ENCODE measurements around the gene MED27.

Gene MED27

GRCh38 chr9:132039284-132039683 is 40.4 kb downstream of the MED27 start:
- TF ChIP-seq TAF1 (IDR thresholded peaks at IDR 0.05; ENCODE audit: borderline replicate concordance, low read depth, low read length) (no peak), POLR2A (IDR thresholded peaks at IDR 0.05; ENCODE audit: low read depth, low read length) (no peak), POLR2AphosphoS5 (IDR thresholded peaks at IDR 0.05; ENCODE audit: low read depth, low read length) (no peak)
- FAIRE-seq (no peak), DNase-seq (ENCODE audit: insufficient read length) (no peak)

GRCh38 chr9:132037458-132037857 is 42.2 kb downstream of the MED27 start:
- FAIRE-seq, result no peak
- DNase-seq (ENCODE audit: insufficient read length), result no peak
- TF ChIP-seq POLR2A (IDR thresholded peaks at IDR 0.05; ENCODE audit: low read depth, low read length) (no peak), POLR2AphosphoS5 (IDR thresholded peaks at IDR 0.05; ENCODE audit: low read depth, low read length) (no peak), TAF1 (IDR thresholded peaks at IDR 0.05; ENCODE audit: borderline replicate concordance, low read depth, low read length) (no peak)

DNA sequence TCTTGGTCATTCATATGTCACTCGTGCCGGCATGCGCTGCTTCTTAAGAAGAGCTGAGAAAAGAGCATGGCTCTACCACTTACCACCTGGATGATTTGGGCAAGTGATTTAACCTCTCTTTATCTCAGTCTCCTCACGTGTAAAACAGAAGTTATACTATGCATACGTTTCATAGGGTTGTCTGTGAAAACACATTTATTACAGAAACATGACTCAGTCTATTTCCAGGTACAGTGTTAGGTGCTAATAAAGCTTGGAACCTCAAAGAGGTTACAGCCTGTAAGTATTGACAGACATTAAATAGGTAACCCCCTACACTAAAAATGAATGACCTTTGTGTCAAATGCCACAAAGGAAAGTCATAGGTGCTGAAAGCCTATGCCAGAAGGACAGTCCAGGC is 43.1 kb downstream of the MED27 start:
- TF ChIP-seq POLR2AphosphoS5 (IDR thresholded peaks at IDR 0.05; ENCODE audit: low read depth, low read length), result no peak
- TF ChIP-seq TAF1 (IDR thresholded peaks at IDR 0.05; ENCODE audit: borderline replicate concordance, low read depth, low read length), result no peak
- no peak for TF ChIP-seq POLR2A (IDR thresholded peaks at IDR 0.05; ENCODE audit: low read depth, low read length)
- FAIRE-seq (no peak), DNase-seq (ENCODE audit: insufficient read length) (no peak)

DNA sequence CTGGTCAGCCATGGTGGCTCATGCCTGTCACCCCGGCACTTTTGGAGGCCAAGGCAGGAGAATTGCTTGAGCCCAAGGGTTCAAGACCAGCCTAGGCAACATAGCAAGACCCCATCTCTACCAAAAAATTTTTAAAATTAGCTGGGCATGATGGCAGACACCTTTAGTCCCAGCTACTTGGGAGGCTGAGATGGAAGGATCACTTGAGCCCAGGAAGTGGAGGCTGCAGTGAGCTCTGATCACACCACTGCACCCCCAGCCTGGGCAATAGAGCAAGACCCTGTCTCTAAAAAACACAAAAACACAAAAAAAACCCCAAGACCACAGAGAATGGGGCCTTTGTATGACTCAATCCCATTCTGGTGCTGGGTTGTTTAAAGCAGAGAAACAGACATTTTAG is 44.0 kb downstream of the MED27 start:
- DNase-seq (ENCODE audit: insufficient read length), result no peak
- TF ChIP-seq POLR2AphosphoS5 (IDR thresholded peaks at IDR 0.05; ENCODE audit: low read depth, low read length), result no peak
- TF ChIP-seq POLR2A (IDR thresholded peaks at IDR 0.05; ENCODE audit: low read depth, low read length), result no peak
- TF ChIP-seq TAF1 (IDR thresholded peaks at IDR 0.05; ENCODE audit: borderline replicate concordance, low read depth, low read length), result no peak
- FAIRE-seq, result no peak

DNA sequence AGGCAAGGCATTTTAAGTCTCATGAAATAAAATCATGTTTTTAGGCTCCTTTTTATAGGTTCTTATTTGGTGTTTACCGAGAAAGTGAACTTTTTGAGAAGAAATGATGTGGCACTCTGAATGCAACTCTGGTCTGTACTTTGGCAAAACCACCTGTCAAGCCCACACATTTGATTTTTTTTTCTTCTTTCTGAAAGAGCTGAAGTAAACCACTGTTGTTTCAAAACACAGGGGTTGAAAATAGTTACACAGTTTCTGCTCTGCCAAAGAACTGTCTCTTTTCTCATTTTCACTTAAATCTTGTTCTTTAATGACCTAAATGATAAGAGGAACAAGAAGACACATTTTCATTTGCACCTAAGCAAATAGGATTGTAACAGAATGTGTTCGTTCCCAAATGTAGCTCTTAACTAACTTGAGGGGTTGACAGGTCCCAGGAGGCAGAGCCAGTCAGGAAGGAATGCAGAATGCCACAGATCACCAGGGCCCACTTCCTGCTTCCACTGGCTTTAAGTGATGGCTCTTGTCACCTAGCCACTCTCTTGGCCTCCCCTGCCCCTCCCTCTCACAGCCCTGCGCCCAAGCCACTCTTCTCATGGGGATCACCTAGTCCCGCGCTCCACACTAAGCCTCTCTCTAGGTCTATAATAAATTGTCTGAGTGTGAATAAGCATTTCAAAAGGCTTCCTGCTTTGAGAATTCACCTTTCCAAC is 47.3 kb downstream of the MED27 start:
- no peak for TF ChIP-seq TAF1 (IDR thresholded peaks at IDR 0.05; ENCODE audit: borderline replicate concordance, low read depth, low read length)
- TF ChIP-seq POLR2AphosphoS5 (IDR thresholded peaks at IDR 0.05; ENCODE audit: low read depth, low read length), result no peak
- TF ChIP-seq POLR2A (IDR thresholded peaks at IDR 0.05; ENCODE audit: low read depth, low read length), result no peak
- peak; percentile 27 for DNase-seq (ENCODE audit: insufficient read length)
- FAIRE-seq, result peak; percentile 67

DNA sequence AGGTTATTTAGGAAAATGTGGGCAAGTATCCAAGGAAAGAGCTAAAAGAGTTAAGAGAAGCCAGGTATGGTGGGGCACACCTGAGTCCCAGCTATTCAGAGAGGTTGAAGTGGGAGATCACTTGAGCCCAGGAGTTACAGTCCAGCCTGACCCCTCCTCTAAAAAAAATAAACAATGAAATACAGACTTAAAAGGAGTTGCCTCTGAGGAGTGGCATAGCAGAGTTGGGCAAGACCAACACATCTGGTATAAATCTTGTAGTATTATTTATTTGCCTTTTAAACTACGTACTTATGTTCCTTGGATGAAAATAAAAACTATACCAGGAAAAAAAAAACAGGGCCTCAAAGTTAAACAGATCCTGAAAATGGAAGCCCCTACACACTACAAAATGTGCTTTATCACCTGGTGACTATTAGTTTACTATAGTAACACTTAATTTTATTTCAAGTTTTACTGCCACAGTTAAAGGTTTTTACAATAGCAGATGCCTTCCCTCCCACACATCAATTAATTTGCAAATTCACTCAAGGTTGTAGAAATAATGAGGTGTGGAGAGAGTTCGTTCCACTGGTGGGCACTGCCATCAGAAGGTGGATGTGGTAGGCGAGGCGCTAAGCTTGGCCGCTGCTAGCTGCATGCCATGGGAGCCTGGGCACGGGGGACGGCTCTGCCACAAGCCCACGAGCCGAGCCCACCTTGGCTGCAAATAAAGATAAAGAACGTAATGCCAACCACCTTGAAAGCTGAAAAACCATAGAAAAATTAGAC is 48.0 kb downstream of the MED27 start:
- FAIRE-seq (no peak), DNase-seq (ENCODE audit: insufficient read length) (no peak)
- TF ChIP-seq TAF1 (IDR thresholded peaks at IDR 0.05; ENCODE audit: borderline replicate concordance, low read depth, low read length) (no peak), POLR2AphosphoS5 (IDR thresholded peaks at IDR 0.05; ENCODE audit: low read depth, low read length) (no peak), POLR2A (IDR thresholded peaks at IDR 0.05; ENCODE audit: low read depth, low read length) (no peak)

GRCh38 chr9:132030626-132031325 is 48.9 kb downstream of the MED27 start:
- DNase-seq (ENCODE audit: insufficient read length), result no peak
- FAIRE-seq, result no peak
- TF ChIP-seq TAF1 (IDR thresholded peaks at IDR 0.05; ENCODE audit: borderline replicate concordance, low read depth, low read length) (no peak), POLR2AphosphoS5 (IDR thresholded peaks at IDR 0.05; ENCODE audit: low read depth, low read length) (no peak), POLR2A (IDR thresholded peaks at IDR 0.05; ENCODE audit: low read depth, low read length) (no peak)

DNA sequence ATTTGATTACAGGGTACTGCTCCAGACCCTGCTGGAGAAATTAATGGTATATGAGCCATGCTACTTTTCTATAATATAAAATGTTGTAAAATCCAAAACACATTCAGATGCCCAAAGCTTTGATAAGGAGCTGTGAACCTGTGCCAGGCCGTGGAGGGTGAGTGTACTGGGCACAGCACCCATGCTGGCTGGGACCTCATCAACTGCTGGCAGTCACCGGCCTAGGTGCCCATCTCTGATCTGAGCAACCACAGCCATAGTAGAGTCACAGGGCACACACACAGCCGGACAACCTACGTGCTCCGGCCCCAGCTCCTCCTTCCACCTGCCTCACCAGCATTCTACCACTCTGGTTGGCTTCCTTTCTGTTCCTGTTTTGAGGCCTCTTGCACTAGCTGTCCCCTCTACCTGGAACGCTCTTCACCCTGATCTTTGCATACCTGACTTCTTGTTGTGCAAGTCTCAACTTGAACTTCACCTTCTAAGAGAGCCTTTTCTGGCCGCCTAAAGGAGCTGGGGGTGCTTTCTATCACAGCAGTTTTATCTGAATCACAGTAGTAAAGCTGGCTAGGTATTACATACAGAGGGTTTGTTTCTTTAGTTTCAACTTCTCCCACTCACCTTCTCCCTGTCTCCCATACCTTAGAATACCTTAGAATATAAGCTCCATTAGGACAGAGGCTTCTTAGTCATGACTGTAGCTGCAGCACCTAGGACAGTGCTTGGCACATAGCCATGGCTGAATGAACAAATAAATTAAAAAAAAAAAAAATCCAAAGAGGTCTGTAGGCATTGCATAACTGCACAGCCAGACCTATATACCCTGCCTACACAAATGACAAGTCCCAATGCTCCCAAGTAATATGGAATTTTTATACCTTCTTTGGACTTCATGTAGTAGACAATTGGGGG is 51.7 kb downstream of the MED27 start:
- DNase-seq (ENCODE audit: insufficient read length) (no peak), FAIRE-seq (no peak)
- TF ChIP-seq TAF1 (IDR thresholded peaks at IDR 0.05; ENCODE audit: borderline replicate concordance, low read depth, low read length) (no peak), POLR2AphosphoS5 (IDR thresholded peaks at IDR 0.05; ENCODE audit: low read depth, low read length) (no peak), POLR2A (IDR thresholded peaks at IDR 0.05; ENCODE audit: low read depth, low read length) (no peak)

- no peak for DNase-seq (ENCODE audit: insufficient read length)
- TF ChIP-seq POLR2A (IDR thresholded peaks at IDR 0.05; ENCODE audit: low read depth, low read length) (no peak), POLR2AphosphoS5 (IDR thresholded peaks at IDR 0.05; ENCODE audit: low read depth, low read length) (no peak), TAF1 (IDR thresholded peaks at IDR 0.05; ENCODE audit: borderline replicate concordance, low read depth, low read length) (no peak)
- no peak for FAIRE-seq
Observed at GRCh38 chr9:132026932-132027585, 52.6 kb downstream of the MED27 start.

DNA sequence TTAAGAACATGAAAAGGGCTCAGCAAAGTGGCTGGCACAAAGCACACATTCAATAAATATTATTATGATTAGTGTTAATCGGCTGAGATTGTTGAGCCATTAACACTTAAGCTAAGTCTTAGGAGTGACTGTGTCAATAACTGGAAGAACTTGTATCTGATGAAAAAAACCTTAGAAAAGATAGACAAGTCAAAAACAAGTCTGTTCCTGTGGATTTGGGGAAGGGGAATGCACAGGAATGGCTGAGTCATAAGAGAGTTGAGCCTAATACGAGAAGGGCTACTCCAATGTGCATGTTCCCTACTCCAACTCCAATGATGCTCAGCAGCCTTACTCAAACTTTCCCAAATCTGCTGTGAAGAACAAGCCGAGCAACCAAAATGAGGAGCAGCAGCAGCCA is 53.9 kb downstream of the MED27 start:
- TF ChIP-seq POLR2AphosphoS5 (IDR thresholded peaks at IDR 0.05; ENCODE audit: low read depth, low read length) (no peak), TAF1 (IDR thresholded peaks at IDR 0.05; ENCODE audit: borderline replicate concordance, low read depth, low read length) (no peak), POLR2A (IDR thresholded peaks at IDR 0.05; ENCODE audit: low read depth, low read length) (no peak)
- DNase-seq (ENCODE audit: insufficient read length), result no peak
- no peak for FAIRE-seq

Measured in GM12892 (cell line).